Astrocyte of the spinal cord (primary cell): ENCODE results near the gene ASIC4.

Experiments used
- DNase-seq: peaks from one replicate; pipeline ENCODE4 v3.0.0; 2011; ENCODE audit warnings: low read depth, low spot score
- H3K4me3 ChIP-seq: 2 replicates; pipeline ENCODE4 v1.5.1; 2011; ENCODE audit warnings: low read depth, mild to moderate bottlenecking, low read length, moderate library complexity
- CTCF ChIP-seq: IDR thresholded peaks from 2 replicates; pipeline ENCODE4 v1.5.1; 2012; ENCODE audit warnings: low read depth, mild to moderate bottlenecking, low read length, inconsistent platforms
- in situ Hi-C: cut with HindIII; loops from 2 replicates; pipeline ENCODE4 v1.10.0; 2017; ENCODE audit warnings: low sequenced_read_pairs

Gene ASIC4

DNA sequence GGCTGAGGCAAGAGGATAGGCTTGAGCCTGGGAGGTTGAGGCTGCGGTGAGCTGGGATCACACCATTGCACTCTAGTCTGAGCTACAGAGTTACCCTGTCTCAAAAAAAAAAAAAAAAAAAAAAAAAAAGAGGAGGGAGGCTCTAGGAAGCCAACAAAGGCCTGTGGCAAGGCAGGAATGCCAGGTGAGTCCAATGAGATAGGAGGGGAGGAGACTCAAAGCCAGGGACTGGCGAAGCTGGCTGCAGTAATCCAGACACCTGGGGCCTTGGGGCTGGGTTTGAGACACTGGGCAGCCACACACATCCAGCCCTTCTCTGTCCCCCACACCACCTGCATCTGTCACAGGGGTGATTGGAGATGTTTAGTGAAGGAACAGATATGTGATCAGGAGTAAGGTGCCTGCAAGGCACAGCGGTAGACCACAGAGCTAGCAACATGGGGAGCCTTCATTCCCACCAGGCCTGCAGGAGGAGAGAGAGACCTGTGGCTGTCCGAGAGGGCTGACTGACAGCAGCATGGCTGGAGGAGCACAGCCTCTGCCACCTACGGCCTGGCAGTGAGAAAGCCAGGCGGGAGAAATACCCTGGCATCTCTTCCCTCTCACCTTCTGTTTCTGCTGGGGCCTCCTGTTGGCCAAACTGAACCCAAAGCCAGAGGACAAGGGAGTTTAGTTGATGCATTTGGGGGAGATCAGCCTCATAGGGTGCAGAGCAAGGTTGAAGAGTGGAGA is 19.8 kb downstream of the ASIC4 start:
- H3K4me3 ChIP-seq: no peak overlapping the region
- no peak for TF ChIP-seq CTCF
- no peak for DNase-seq
- in situ Hi-C loops: no loop called here

- in situ Hi-C loops: no loop called here
- no peak overlapping the region for H3K4me3 ChIP-seq
- no peak for DNase-seq
- TF ChIP-seq CTCF: no peak
These were observed 22.1 kb downstream of the ASIC4 start for GRCh38 chr2:219536425-219536824.

- no peak overlapping the region for H3K4me3 ChIP-seq
- in situ Hi-C loops: no loop called here
- no peak for DNase-seq
- TF ChIP-seq CTCF: no peak
These were observed 22.7 kb downstream of the ASIC4 start for GRCh38 chr2:219536967-219537366.

DNA sequence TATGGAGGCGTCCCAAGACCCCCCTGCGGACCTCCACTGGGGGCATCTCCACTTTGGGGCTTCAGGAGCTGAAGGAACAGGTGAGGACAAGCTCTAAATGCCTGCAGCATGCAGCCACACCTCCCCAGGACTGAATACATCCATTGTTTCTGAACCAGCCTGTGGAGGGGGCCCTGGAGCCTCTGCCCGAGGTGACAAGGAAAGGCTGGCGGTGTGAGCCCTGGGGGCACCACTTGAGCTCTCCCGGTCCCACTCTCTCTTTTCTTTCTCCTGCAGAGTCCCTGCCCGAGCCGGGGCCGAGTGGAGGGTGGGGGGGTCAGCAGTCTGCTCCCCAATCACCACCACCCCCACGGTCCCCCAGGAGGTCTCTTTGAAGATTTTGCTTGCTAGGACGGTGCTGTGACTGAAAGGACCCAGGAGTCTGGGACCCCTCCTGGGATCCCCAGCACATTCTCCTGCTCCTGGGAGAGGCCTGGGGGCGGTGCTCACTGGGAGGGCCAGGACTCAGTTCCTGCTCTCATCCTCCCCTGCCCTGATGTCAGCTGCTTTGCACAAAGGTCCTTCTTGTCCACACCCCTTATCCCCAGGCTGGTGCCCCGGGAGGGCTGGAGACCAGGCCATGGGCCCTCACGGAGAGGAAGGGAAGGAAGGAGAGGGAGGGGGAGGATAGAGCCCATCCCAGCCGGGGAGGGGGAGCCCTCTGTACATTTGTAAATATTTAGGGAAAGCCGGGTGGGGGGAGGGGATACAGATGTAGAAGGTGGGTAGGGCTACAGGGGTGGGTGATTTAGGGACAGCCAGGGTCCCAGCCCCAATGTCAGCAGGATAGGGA is 23.6 kb downstream of the ASIC4 start:
- H3K4me3 ChIP-seq: no peak overlapping the region
- DNase-seq: no peak
- TF ChIP-seq CTCF: no peak
- in situ Hi-C loops: no loop called here

DNA sequence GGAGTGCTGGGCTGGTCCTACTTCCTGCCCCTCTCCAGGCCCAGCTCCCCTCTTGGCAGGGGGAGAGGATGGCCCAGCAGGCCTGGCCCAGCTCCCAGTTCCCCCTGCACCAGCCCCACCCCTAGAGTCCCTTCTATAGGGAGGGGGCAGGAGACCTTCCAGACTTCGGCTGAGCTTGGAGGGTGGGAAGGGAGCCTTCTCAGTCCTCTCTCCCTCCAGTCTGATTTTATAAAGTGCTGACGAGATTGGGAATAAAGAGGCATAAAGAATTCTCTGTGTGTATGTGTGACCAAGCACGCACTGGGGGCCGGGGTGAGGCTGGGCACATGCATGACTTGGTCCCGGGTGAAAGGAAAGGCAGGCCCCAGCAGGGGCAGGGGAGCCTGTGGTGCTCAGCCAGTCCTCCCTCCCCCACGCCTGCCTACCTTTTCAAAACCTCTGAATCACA is 24.2 kb downstream of the ASIC4 start:
- no peak for TF ChIP-seq CTCF
- no peak overlapping the region for H3K4me3 ChIP-seq
- in situ Hi-C loops: no loop called here
- peak; percentile 46 for DNase-seq

- no peak for DNase-seq
- H3K4me3 ChIP-seq: no peak overlapping the region
- in situ Hi-C loops: no loop called here
- no peak for TF ChIP-seq CTCF
These were observed 24.9 kb downstream of the ASIC4 start for GRCh38 chr2:219538956-219539788.
